Endometrium (tissue), 2 donors: Measurements from ENCODE around the gene SNED1.

ENCODE experiments used
- FAIRE-seq: peaks from 2 replicates; lab custom pipeline; 2012; peaks lifted over from hg19 to GRCh38; lab: Jason Lieb, UNC
- donor health status: control.
- donor health status: control.

The SNED1 gene

GRCh38 chr2:241049739-241050623 is 51.6 kb downstream of the SNED1 start:
- no peak for FAIRE-seq

GRCh38 chr2:241050624-241051577 is 52.5 kb downstream of the SNED1 start:
- no peak for FAIRE-seq

GRCh38 chr2:241051578-241052487 is 53.4 kb downstream of the SNED1 start:
- FAIRE-seq: no peak

GRCh38 chr2:241052677-241053360 is 54.4 kb downstream of the SNED1 start:
- no peak for FAIRE-seq

GRCh38 chr2:241053576-241054251 is 55.3 kb downstream of the SNED1 start:
- no peak for FAIRE-seq

- no peak for FAIRE-seq
Observed at GRCh38 chr2:241061275-241061674, 62.9 kb downstream of the SNED1 start.

GRCh38 chr2:241062389-241063092 is 64.1 kb downstream of the SNED1 start:
- no peak for FAIRE-seq

- FAIRE-seq: no peak
Observed at GRCh38 chr2:241063093-241063551, 64.7 kb downstream of the SNED1 start.

- no peak for FAIRE-seq
Observed at GRCh38 chr2:241063587-241063986, 65.2 kb downstream of the SNED1 start.

- no peak for FAIRE-seq
Observed at GRCh38 chr2:241064008-241064801, 65.8 kb downstream of the SNED1 start.

- no peak for FAIRE-seq
Observed at GRCh38 chr2:241064802-241065354, 66.5 kb downstream of the SNED1 start.

- FAIRE-seq: no peak
Observed at GRCh38 chr2:241065355-241065803, 67.0 kb downstream of the SNED1 start.

GRCh38 chr2:241066171-241066892 is 67.9 kb downstream of the SNED1 start:
- FAIRE-seq: no peak

GRCh38 chr2:241066893-241067341 is 68.5 kb downstream of the SNED1 start:
- FAIRE-seq: no peak

- FAIRE-seq: no peak
Observed at GRCh38 chr2:241067501-241068135, 69.2 kb downstream of the SNED1 start.

- FAIRE-seq: no peak
Observed at GRCh38 chr2:241068136-241068941, 69.9 kb downstream of the SNED1 start.
